NCI-H2196 treated with DMSO at 0.1 percent for 48 hours (cell line): ENCODE measurements around the gene TIGD4.

ENCODE experiments used
- DNase-seq: peaks from one replicate; lab custom pipeline; 2025; ENCODE audit not compliant: unreplicated experiment; lab: John Stamatoyannopoulos, UW

Gene TIGD4

GRCh38 chr4:152727784-152728183 lies 51.7 kb downstream of the TIGD4 start:
- DNase-seq = no peak

- DNase-seq = no peak
Measured at GRCh38 chr4:152724494-152724893, 55.0 kb downstream of the TIGD4 start.

GRCh38 chr4:152723236-152723635 lies 56.3 kb downstream of the TIGD4 start:
- DNase-seq = no peak

- DNase-seq = no peak
Measured at GRCh38 chr4:152719801-152720556, 59.6 kb downstream of the TIGD4 start.
